ENCODE data around the gene ESYT2.
A peak's percentile ranks its signal among the peaks of the same experiment; 100 is the strongest.
"Not testable (repeated sequence)": the region's sequence is repeated elsewhere in the genome, so short reads cannot be mapped to it uniquely, and the experiment has no call there.

The ESYT2 gene

DNA sequence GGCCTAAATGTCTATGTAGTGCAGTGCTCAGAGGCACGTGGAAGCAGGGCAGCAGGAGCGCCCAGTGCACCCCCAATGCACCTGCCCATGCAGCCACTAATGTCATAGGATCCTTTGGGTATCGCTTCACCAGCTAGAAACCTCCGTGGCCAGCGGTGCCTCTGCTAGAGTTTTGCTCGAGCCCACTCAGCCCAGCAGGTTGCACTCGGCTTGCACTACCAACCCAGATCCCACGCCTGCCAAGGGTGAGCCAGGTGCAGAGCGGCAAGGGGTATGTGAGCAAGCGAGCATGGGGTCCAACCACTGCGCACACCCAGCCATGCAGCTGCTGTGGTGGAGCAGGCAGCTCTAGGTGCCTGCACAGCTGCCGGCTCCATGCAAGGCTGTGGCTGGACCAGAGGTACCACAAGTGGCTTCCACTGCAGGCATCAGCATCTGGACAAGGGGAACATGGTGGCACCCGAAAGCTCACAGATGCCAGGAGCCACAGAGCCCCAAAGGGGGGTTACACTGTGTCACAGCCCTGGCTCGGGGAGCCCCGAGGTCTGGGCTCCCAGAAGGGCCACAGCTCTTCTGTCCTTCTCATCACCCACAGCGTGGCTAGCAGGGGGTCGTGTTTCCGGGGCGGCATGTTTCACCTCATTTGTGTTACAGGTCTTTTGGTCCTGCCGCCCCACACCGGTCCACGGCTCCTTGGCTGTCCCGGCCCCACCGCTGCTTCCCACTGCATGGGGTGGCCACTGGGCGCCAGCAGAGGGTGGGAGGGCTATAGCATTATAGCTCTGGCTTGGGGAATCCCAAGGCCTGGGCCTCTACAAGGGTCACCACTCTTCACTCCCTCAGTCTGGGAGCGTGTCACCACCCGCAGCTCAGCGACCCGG is 122.4 kb downstream of the ESYT2 start:
- no peak for DNase-seq (ENCODE audit: low read depth)
- TF ChIP-seq, protein P1, sequence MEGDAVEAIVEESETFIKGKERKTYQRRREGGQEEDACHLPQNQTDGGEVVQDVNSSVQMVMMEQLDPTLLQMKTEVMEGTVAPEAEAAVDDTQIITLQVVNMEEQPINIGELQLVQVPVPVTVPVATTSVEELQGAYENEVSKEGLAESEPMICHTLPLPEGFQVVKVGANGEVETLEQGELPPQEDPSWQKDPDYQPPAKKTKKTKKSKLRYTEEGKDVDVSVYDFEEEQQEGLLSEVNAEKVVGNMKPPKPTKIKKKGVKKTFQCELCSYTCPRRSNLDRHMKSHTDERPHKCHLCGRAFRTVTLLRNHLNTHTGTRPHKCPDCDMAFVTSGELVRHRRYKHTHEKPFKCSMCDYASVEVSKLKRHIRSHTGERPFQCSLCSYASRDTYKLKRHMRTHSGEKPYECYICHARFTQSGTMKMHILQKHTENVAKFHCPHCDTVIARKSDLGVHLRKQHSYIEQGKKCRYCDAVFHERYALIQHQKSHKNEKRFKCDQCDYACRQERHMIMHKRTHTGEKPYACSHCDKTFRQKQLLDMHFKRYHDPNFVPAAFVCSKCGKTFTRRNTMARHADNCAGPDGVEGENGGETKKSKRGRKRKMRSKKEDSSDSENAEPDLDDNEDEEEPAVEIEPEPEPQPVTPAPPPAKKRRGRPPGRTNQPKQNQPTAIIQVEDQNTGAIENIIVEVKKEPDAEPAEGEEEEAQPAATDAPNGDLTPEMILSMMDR (conservative IDR thresholded peaks at IDR 0.05; ENCODE audit: low read length) = no peak
- no peak overlapping the region for H3K4me3 ChIP-seq (ENCODE audit: low read length)

DNA sequence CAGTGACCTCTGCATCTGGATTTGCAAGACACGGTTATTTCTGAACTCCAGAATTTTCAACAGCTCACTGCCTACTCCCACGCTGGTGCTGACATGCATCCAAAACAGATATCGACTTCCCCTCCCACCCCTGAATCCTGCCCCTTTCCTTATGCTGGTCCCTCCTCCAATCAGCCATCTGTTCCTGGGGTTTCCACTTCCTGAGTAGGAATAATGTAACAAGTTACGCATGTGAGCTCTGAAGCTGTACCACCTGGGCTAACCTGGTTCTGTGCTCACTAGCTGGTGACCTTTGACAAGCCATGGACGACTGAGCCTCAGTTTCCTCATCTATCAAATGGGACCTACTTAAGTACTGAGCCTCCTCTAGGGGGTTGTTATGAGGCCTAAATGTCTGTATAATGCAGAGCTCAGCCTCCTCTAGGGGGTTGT is 123.0 kb downstream of the ESYT2 start:
- no peak overlapping the region for H3K4me3 ChIP-seq (ENCODE audit: low read length)
- TF ChIP-seq, protein P1 (conservative IDR thresholded peaks at IDR 0.05; ENCODE audit: low read length) = no peak
- DNase-seq (ENCODE audit: low read depth) = no peak

DNA sequence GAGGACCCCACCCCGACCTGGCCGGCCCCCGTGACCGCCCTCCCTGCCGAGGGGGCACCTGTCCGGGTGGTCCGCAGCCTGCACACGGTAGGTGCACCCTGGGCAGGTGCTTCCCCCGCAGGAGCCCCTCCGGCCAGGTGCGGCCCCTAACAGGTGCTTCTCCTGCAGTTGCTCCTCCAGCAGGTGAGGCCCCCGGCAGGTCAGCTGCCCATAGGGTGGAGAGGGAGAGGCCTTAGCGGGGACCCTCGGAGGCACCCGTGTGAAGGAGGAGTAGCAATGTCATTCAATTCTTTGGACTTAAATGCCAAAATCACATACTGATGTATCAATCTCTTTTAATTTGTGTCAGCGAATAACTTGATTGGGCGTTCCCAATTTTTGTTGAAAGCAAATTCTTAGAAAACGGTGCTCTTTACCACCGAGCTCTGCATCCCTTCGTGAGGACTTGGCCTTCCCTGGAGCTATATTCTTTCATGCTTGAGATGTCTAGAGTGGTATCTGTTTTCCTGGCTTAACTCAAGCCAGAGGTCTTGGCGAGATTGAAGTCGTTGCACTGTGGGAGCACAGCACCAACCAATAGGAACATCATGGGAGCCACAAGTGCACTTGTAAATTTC is 124.0 kb downstream of the ESYT2 start:
- DNase-seq (ENCODE audit: low read depth) = peak; percentile 14
- TF ChIP-seq, protein P1 (conservative IDR thresholded peaks at IDR 0.05; ENCODE audit: low read length) = no peak
- peak overlapping the region; percentile 80 for H3K4me3 ChIP-seq (ENCODE audit: low read length)

DNA sequence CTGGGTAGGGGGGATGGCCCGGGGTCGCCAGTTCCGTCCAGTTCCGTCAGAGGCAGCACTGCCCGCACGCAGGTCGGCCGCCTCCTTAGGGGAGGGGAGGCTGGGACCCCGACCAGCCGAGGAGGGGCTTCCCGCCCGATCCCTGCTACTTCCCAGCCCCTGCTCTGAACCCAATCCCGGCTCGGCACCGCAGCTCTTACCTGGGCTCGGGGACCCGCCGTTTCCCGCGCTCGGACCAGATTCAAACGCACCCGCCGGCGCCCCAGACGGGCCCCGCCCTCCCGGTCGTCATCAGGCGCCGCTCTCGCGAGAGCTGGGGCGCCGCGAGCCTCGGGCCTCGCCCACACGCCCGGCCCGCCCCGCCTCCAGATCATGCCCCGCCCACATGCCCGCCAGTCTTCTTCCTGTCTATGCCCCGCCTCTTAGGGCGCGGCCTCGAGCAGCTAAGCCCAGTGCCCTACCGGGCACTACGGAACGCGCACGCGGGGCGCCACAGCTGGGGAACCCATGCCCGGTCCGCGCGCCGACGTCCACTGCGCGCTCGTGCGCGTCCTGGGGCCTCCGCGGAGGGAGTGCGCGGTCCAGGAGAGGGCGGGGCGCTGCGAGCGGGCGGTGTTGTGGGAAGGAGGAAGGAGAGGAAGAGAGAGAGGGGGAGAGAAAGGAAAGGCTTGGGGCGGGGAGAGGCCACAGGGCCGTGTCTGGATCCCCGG is 124.6 kb downstream of the ESYT2 start, which contains the start of gene NCAPG2:
Gene NCAPG2 (minus strand): TSS at position 281 of the 710 bp plus-strand sequence. CDS start 2,905 bp downstream, outside the sequence.
- TF ChIP-seq, protein P1 (conservative IDR thresholded peaks at IDR 0.05; ENCODE audit: low read length) = no peak; the same call in 1 of the 2 replicates
- H3K4me3 ChIP-seq (ENCODE audit: low read length) = peak within 1 kb of the TSS; percentile 95
- peak; percentile 98 for DNase-seq (ENCODE audit: low read depth)

DNA sequence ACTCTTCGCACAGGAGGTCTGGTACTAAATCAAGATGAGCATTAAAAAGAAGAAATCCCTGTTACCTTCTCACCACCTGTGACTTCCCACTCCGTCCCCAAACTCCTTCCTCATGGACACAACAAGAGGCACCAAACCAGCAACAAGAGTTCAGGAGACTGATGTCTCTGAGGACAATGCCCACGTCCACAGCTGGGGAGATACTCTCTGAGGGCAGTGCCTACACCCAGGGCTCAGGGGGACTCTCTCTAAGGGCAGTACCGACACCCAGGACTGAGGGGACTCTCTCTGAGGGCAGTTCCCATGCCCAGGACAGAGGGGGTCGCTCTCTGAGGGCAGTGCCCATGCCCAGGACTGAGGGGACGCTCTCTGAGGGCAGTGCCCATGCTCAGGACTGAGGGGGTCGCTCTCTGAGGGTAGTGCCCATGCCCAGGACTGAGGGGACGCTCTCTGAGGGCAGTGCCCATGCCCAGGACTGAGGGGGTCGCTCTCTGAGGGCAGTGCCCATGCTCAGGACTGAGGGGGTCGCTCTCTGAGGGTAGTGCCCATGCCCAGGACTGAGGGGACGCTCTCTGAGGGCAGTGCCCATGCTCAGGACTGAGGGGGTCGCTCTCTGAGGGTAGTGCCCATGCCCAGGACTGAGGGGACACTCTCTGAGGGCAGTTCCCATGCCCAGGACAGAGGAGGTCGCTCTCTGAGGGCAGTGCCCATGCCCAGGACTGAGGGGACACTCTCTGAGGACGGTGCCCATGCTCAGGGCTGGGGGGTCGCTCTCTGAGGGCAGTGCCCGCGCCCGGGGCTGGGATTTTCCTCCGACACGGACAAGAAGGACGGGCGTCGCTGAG is 125.4 kb downstream of the ESYT2 start:
- DNase-seq (ENCODE audit: low read depth) = not testable (repeated sequence)

DNA sequence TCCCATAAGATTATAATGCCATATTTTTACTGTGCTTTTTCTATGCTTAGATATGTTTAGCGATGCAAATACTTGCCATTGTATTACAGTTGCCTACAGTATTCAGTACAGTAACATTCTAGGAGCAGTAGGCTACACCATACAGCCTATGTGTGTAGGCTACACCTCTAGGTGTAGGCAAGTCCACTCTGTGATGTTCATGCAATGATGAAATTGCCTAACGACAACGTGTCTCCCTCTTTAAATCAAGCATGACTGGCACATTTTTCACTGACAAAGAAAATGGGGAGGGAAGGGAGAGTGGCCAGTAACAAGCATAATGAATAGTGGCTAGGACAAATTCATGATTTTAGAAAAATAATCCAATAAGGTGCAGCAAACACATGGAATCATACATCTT is 126.4 kb downstream of the ESYT2 start:
- TF ChIP-seq, protein P1 (conservative IDR thresholded peaks at IDR 0.05; ENCODE audit: low read length) = no peak
- no peak overlapping the region for H3K4me3 ChIP-seq (ENCODE audit: low read length)
- no peak for DNase-seq (ENCODE audit: low read depth)

More for the DNA sequence above, 125.4 kb downstream of the ESYT2 start:
- peak overlapping the region; percentile 95 for H3K4me3 ChIP-seq (ENCODE audit: low read length)
